ENCODE results near the gene GGCX. TPM values are rescaled to one million over a fixed set of nuclear protein-coding genes. Genes with fewer than 3 reads are reported as not detected.
"Not testable (repeated sequence)": the region's sequence is repeated elsewhere in the genome, so short reads cannot be mapped to it uniquely, and the experiment has no call there.

GGCX gene
- total RNA-seq, 4 donors from 2014 or later: 7.9 to 31.3 (median 23.5) TPM

GRCh38 chr2:85604568-85605339, 43.5 kb upstream of the GGCX start:
- no peaks in the 10 kb centered on the region for H3K9me3 ChIP-seq
- 57 to 65% methylated on average over 3 to 6 of the region's 6 CpGs for WGBS, 2 donors (ENCODE audit: low coverage in 1 of 2)
- H3K4me3 ChIP-seq: no peak overlapping the region
- in situ Hi-C loops (cut with MboI; ENCODE audit: low pct_ligation_motif_present in 1 of 4, low pct_unique_long_range_greater_than_20kb in 1 of 4, low sequenced_read_pairs in 3 of 4): no loop called here
- H3K36me3 ChIP-seq: peaks cover 0 to 9% (median 0%) of the 10 kb centered on the region in 4 donors
- intact Hi-C loops (cut with DNase I; ENCODE audit: low total_unique reads): no loop called here
- TF ChIP-seq POLR2A (IDR thresholded peaks at IDR 0.05): no peak
- no peak for TF ChIP-seq EP300 (IDR thresholded peaks at IDR 0.05; ENCODE audit: low read depth)
- no peak for TF ChIP-seq POLR2AphosphoS5 (IDR thresholded peaks at IDR 0.05)
- TF ChIP-seq CTCF (IDR thresholded peaks at IDR 0.05): no peak
- H3K27ac ChIP-seq: peak overlapping the region in 2 of 4 donors; percentile 40 to 42
- DNase-seq: no peak
- H3K27me3 ChIP-seq: no peaks in the 10 kb centered on the region
- H3K4me1 ChIP-seq: peaks cover 20 to 32% (median 28%) of the 10 kb centered on the region in 4 donors

- Histone ChIP-seq H3K4me3 (peak overlapping the region in 1 of 4 donors; percentile 87), H3K27ac (peak overlapping the region in 2 of 4 donors; percentile 42 to 89), H3K4me1 (peaks cover 20 to 32% (median 28%) of the 10 kb centered on the region in 4 donors)
- WGBS, 2 donors (ENCODE audit: low coverage in 1 of 2): 81% methylated on average over 3 of the region's 3 CpGs; no CpG with 5 or more reads in 1 of the 2 donors
- intact Hi-C loops (cut with DNase I; ENCODE audit: low total_unique reads); in situ Hi-C loops (cut with MboI; ENCODE audit: low pct_ligation_motif_present in 1 of 4, low pct_unique_long_range_greater_than_20kb in 1 of 4, low sequenced_read_pairs in 3 of 4); H3K36me3 ChIP-seq; H3K27me3 ChIP-seq; H3K9me3 ChIP-seq; DNase-seq: not testable (repeated sequence)
Measured at GRCh38 chr2:85604133-85604444, 42.8 kb upstream of the GGCX start.

GRCh38 chr2:85602476-85603234, 41.4 kb upstream of the GGCX start, which contains the start of gene TMEM150A:
TSS of gene TMEM150A (minus strand) at chr2:85602698. CDS start at chr2:85601948, 750 bp downstream.
- DNase-seq: peak; percentile 95
- peaks cover 0 to 3% (median 0%) of the 10 kb centered on the region in 4 donors for H3K36me3 ChIP-seq
- TF ChIP-seq POLR2A (IDR thresholded peaks at IDR 0.05) (peak; percentile 71), EP300 (IDR thresholded peaks at IDR 0.05; ENCODE audit: low read depth) (no peak), CTCF (IDR thresholded peaks at IDR 0.05) (peak in 4 of 5 experiments; percentile 30 to 50 (median 34)), POLR2AphosphoS5 (IDR thresholded peaks at IDR 0.05) (peak; percentile 57 to 79 (median 74))
- peaks cover 20 to 32% (median 28%) of the 10 kb centered on the region in 4 donors for H3K4me1 ChIP-seq
- no peaks in the 10 kb centered on the region for H3K27me3 ChIP-seq
- intact Hi-C loops (cut with DNase I; ENCODE audit: low total_unique reads): no loop called here
- 0 to 3% methylated on average over 7 to 52 of the region's 73 CpGs for WGBS, 2 donors (ENCODE audit: low coverage in 1 of 2)
- H3K4me3 ChIP-seq: peak within 1 kb of the TSS; percentile 70 to 87 (median 80)
- in situ Hi-C loops (cut with MboI; ENCODE audit: low pct_ligation_motif_present in 1 of 4, low pct_unique_long_range_greater_than_20kb in 1 of 4, low sequenced_read_pairs in 3 of 4): no loop called here
- H3K9me3 ChIP-seq: no peaks in the 10 kb centered on the region
- H3K27ac ChIP-seq: peak within 1 kb of the TSS; percentile 89 to 95 (median 92)

- Histone ChIP-seq H3K27me3 (no peaks in the 10 kb centered on the region), H3K4me1 (peaks cover 20 to 35% (median 32%) of the 10 kb centered on the region in 4 donors), H3K4me3 (peak overlapping the region; percentile 70 to 87 (median 80)), H3K36me3 (peaks cover 0 to 6% (median 0%) of the 10 kb centered on the region in 4 donors), H3K9me3 (no peaks in the 10 kb centered on the region), H3K27ac (peak overlapping the region; percentile 89 to 95 (median 92))
- in situ Hi-C loops (cut with MboI; ENCODE audit: low pct_ligation_motif_present in 1 of 4, low pct_unique_long_range_greater_than_20kb in 1 of 4, low sequenced_read_pairs in 3 of 4): no loop called here
- WGBS, 2 donors (ENCODE audit: low coverage in 1 of 2): 5% methylated on average over 34 of the region's 36 CpGs; no CpG with 5 or more reads in 1 of the 2 donors
- intact Hi-C loops (cut with DNase I; ENCODE audit: low total_unique reads): no loop called here
- TF ChIP-seq CTCF (IDR thresholded peaks at IDR 0.05) (no peak), POLR2AphosphoS5 (IDR thresholded peaks at IDR 0.05) (no peak), EP300 (IDR thresholded peaks at IDR 0.05; ENCODE audit: low read depth) (no peak), POLR2A (IDR thresholded peaks at IDR 0.05) (no peak)
- peak; percentile 73 for DNase-seq
Measured at GRCh38 chr2:85601771-85602475, 40.6 kb upstream of the GGCX start.
